GM21619 (cell line): Measurements from ENCODE around the gene IGLL5.

Experiments used
- ATAC-seq: cut with Tn5 transposase; IDR thresholded peaks from one replicate; pipeline ENCODE4 v1.9.1; 2021; ENCODE audit not compliant: unreplicated experiment

Gene IGLL5

GRCh38 chr22:22858559-22858937 lies 29.1 kb upstream of the IGLL5 start:
- no peak for ATAC-seq

GRCh38 chr22:22863001-22863400 lies 24.6 kb upstream of the IGLL5 start:
- no peak for ATAC-seq

GRCh38 chr22:22865311-22866072 lies 22.1 kb upstream of the IGLL5 start:
- ATAC-seq = no peak

GRCh38 chr22:22866381-22867111 lies 21.1 kb upstream of the IGLL5 start:
- no peak for ATAC-seq

- ATAC-seq = no peak
Observed at GRCh38 chr22:22867996-22868715, 19.5 kb upstream of the IGLL5 start.

GRCh38 chr22:22870577-22871404 lies 16.8 kb upstream of the IGLL5 start:
- ATAC-seq = no peak

- ATAC-seq = no peak
Observed at GRCh38 chr22:22871536-22872278, 15.9 kb upstream of the IGLL5 start.

GRCh38 chr22:22872722-22873708 lies 14.6 kb upstream of the IGLL5 start:
- no peak for ATAC-seq

GRCh38 chr22:22877523-22878210 lies 9.9 kb upstream of the IGLL5 start:
- ATAC-seq = no peak

- ATAC-seq = no peak
Observed at GRCh38 chr22:22878211-22878570, 9.4 kb upstream of the IGLL5 start.

GRCh38 chr22:22878801-22879674 lies 8.6 kb upstream of the IGLL5 start:
- no peak for ATAC-seq

GRCh38 chr22:22879675-22880155 lies 7.9 kb upstream of the IGLL5 start:
- ATAC-seq = no peak

GRCh38 chr22:22880645-22881044 lies 7.0 kb upstream of the IGLL5 start:
- no peak for ATAC-seq

GRCh38 chr22:22881116-22882000 lies 6.3 kb upstream of the IGLL5 start:
- ATAC-seq = no peak

- ATAC-seq = no peak
Observed at GRCh38 chr22:22882033-22882717, 5.4 kb upstream of the IGLL5 start.
